Stimulated activated CD4-positive, alpha-beta T cell treated with anti-CD3 and anti-CD28 coated beads, Interleukin-15, amount 100 ng/mL, for 48 hours (primary cell): ENCODE data around the gene LRMDA.
"Not testable (repeated sequence)": the region's sequence is repeated elsewhere in the genome, so short reads cannot be mapped to it uniquely, and the experiment has no call there.

Experiments
- DNase-seq, 2 donors: peaks; one replicate each; pipeline ENCODE4 v3.0.0-alpha.2; 2020; ENCODE audit warnings: low read depth in 2 of 2

Gene LRMDA

DNA sequence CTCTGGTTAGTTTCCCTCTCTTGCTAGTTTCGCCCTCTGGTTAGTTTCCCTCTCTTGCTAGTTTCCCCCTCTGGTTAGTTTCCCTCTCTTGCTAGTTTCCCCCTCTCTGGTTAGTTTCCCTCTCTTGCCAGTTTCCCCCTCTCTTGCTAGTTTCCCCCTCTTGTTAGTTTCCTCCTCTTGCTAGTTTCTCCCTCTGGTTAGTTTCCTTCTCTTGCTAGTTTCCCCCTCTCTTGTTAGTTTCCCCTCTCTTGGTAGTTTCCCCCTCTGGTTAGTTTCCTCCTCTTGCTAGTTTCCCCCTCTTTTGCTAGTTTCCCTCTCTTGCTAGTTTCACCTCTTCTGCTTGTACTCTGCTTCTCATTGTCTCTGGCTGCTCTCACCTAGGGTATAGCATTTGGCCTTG lies 613.8 kb downstream of the LRMDA start:
- no peak for DNase-seq

- DNase-seq = no peak
Measured at GRCh38 chr10:76047521-76047920, 616.1 kb downstream of the LRMDA start.

- no peak for DNase-seq
Measured at GRCh38 chr10:76049581-76050290, 618.3 kb downstream of the LRMDA start.

DNA sequence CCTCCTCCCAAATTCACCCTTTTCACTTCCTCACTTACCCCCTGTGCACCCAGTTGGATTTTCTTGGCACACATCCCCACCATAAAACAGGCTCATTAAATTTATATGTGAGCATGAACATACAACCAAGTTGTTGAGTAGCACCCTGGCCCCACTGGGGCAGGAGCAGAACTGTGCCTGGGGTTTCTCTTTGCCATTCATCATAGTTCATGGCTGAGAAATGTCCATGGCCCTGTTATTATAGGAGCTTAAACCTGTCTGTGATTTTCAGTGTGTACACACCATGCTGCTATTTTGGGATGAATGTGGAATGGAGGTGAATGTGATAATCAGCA lies 618.8 kb downstream of the LRMDA start:
- no peak for DNase-seq

DNA sequence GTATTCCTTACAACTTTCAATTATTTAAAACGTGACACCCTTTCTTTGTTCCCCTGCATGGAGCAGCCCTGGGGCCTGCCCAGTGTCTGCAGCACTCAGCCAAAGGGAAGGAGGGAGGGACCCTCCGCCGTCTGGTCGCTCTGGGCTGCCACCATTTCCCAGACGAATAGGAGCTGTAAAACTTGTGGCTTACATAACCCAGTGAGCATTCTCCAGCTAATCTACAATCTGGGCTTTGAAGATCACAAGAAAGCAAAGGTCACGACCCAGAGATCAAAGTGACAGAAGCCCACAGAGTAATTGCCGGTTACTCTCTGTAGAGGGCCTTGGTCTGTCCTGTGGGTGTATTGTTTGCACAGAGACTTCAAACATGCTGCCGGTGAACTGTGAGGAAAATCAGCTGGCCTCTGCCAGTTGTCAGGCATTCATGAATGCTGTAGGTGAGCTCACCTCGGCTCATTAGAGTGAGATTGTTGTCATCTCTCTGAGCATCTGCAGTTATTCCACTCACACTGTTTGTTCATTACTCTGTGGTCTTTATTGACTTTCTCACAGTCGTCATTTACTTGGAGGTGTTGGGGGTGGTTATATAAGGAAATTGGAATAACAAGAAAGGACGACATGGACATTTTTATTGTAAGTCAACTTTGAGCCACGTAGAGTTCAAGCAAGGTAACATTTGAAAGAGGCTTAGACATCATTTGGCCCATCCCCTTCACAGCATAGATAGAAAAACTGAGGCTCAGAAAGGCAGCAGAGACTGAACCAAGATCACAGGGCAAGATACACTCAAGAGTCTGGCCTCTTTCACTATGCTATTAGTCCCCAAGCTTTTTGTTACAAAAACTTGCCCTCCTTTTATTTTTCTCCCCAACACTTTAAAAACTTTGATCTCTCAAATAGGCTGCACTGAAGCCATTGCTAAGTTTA lies 619.8 kb downstream of the LRMDA start:
- DNase-seq = no peak

- no peak for DNase-seq
Measured at GRCh38 chr10:76052682-76053503, 621.5 kb downstream of the LRMDA start.

- no peak for DNase-seq
Measured at GRCh38 chr10:76055466-76055865, 624.0 kb downstream of the LRMDA start.

DNA sequence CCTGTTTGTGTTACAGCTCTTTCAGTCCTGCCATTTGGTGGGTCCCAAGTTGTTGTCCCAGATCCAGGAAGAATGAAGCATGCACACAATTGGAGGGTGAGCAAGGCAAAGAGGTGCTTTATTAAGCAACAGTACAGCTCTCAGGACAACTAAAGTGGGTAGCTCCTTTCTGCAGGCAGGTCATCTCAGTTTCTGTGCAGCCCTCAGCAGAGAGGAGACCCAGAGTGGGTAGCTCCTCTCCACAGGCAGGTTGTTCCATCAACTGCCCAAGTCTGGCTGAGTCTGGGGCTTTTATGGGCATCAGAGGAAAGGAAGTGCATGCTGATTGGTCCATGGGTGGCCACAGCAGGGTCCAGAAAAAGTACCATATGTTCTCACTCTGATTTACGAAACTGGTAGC lies 624.5 kb downstream of the LRMDA start:
- no peak for DNase-seq

DNA sequence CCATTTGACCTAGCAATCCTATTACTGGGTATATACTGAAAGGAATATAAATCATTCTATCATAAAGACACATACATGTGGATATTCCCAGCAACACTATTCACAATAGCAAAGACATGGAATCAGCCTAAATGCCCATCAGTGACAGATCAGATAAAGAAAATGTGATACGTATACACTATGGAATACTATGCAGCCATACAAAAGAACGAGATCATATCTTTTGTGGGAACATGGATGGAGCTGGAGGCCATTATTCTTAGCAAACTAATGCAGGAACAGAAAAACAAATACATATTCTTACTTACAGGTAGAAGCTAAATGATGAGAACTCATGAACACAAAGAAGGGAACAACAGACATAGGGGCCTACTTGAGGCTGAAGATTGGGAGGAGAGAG lies 629.6 kb downstream of the LRMDA start:
- DNase-seq = not testable (repeated sequence)

GRCh38 chr10:76066457-76066856 lies 635.0 kb downstream of the LRMDA start:
- no peak for DNase-seq

GRCh38 chr10:76067447-76067846 lies 636.0 kb downstream of the LRMDA start:
- DNase-seq = no peak

DNA sequence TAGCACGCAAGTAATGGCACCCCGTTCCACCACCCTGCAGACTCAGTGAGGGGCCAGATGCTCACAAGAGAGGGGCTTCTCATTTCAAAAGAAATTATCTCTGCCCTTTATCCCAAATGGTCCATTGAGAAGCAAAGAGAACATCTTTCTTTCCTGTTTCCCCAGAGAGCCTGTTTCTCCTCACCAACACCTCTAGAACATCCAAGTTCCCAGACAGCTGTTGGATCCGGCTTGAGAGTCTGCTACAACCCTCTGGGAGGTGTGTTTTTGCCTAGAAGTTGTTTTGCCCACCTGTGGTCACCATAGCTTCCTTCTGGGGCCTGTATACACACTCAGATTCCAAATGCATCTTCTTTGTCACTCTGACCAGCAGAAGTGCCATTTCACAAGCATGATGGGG lies 637.4 kb downstream of the LRMDA start:
- no peak for DNase-seq

DNA sequence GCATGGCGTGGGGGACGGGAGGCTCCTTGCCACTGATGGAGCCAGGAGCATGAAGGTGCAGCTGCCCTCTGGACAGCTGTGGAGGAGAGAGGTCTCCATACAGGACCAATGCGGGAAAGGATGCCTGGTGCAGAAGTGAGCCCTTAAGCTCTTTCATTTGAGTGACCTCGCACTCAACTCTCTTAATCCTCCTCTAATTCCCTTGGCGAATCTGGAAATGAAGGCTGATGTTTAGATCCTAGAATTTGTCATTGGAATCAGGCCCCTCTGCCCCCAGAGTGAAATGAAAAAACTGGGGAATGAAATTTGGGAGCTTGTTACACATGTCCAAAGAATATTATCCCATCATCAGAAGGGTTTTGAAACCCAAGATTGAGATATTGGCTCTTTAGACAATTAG lies 639.5 kb downstream of the LRMDA start:
- DNase-seq = no peak

GRCh38 chr10:76071653-76072365 lies 640.4 kb downstream of the LRMDA start:
- DNase-seq = no peak

DNA sequence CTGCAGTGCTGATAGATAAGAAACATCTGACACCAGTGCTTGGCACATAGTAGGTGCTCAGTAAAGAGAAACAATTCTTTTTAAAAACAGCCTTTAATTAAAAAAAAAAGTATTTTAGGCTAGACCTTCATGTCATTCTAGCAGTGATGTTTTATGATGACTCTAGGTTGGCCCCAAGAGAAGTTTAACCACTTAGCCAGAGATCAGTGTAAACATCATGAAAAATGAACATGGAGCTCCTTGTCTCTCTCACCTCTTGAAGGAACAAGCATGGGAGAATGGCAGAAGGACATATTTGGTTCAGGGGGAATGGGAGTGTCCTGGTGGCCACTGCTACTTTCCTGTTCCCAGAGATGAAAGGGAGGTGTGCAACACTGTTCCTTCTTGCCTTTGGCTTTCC lies 641.0 kb downstream of the LRMDA start:
- DNase-seq = no peak

DNA sequence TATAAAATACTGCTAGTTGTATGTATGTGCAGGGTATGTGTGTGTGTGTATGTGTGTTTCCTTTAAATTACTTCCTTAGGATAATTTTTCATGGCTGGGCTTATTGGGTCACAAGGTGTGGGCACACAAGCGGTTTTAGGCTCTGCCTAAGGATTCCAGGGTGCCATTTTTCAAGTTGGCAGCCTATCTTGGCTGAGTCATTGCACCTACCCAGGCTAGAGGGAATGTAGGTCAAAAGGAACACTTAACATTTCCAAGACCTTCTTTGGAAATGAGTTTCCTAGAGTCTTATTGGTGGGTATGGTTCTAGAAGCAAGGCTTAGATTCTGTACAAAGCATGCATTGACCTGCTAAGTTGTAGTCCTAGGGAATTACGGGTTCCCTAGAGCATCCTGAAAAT lies 642.1 kb downstream of the LRMDA start:
- no peak for DNase-seq

DNA sequence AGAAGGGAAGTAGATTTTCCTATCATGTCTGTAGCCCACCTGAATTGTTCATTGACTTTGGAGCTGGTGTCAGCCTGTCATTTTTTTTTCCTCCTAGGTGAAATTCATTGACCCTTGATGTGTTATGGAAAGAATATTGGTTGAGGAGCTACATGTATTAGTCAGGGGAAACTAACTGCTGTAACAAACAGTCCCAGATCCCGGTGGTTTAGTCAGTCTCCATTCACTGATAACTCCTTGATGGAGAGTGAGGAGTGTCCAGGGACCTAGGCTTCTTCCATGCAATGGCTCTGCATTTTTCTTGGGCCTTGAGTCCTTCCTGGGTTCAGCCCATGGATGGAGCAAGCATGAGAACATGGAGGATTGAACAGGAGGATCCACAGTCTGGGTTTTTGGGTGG lies 643.2 kb downstream of the LRMDA start:
- no peak for DNase-seq

GRCh38 chr10:76080451-76080850 lies 649.0 kb downstream of the LRMDA start:
- no peak for DNase-seq

DNA sequence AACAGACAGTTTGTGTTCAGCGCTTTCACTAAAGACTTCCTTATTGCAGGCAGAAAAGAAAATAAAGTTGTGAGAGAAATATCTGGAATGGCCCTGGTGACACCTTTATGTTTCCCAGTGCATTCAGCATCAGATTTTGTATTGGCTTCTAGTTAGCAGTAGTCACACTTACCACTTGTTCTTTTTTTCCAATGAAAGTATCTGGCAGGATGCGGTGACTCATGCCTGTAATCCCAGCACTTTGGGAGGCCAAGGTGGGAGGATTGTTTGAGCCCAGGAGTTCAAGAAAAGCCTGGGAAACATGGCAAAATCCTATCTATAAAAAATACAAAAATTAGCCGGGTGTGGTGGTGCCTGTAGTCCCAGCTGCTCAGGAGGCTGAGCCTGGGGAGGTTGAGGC lies 649.6 kb downstream of the LRMDA start:
- no peak for DNase-seq

DNA sequence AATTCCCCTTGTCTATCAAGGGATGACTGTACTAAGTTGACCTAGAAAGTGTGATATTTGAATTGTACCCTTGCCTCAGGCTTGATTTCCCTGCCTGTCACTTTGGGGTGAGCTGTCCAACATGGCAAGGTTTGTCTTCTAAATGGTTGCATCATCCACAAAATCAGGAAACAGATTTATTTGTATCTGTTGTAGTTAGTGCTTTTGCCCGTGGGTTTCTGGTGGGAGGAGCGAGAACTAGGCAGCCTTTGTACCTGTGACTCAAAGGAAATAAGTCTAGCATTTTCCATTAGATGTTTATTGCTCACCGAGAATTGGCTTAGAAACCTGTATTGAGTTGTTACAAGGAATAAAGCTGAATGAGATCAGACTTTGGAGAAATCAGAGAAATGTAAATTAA lies 650.8 kb downstream of the LRMDA start:
- peak in 1 of 2 donors; percentile 7 for DNase-seq

GRCh38 chr10:76082956-76083355 lies 651.5 kb downstream of the LRMDA start:
- DNase-seq = no peak
